Measurements from ENCODE around the gene TRABD. TPM values are rescaled to one million over a fixed set of nuclear protein-coding genes. Genes with fewer than 3 reads are reported as not detected.

TRABD gene
- polyA plus RNA-seq, 1 donor (not counting 4 experiments of a cell fraction or from before 2014, with no cell fraction given), result 22.7 TPM

GRCh38 chr22:50199251-50199721 lies 13.6 kb downstream of the TRABD start:
- no peaks in the 10 kb centered on the region for H3K9me3 ChIP-seq (ENCODE audit: control insufficient read depth, low read depth, low read length)
- H3K9ac ChIP-seq (ENCODE audit: control insufficient read depth, extremely low read depth, insufficient read depth, low read length), result peak overlapping the region; percentile 9
- no peak for TF ChIP-seq EZH2 (IDR thresholded peaks at IDR 0.05; ENCODE audit: low read length)
- TF ChIP-seq CTCF (optimal IDR thresholded peaks at IDR 0.05 in 1 of 3, IDR thresholded peaks at IDR 0.05 in 1 of 3, conservative IDR thresholded peaks at IDR 0.05 in 1 of 3; ENCODE audit: extremely low read depth in 1 of 3, insufficient read depth in 2 of 3, low read length in 3 of 3), result no peak
- no peak overlapping the region for H3K4me3 ChIP-seq (ENCODE audit: control insufficient read depth in 2 of 3, extremely low read depth in 1 of 3, insufficient read depth in 2 of 3, low read depth in 1 of 3, low read length in 3 of 3)
- peaks cover 13% of the 10 kb centered on the region for H3K79me2 ChIP-seq (ENCODE audit: control insufficient read depth, insufficient read depth, low read length)
- no peak overlapping the region for H3K27ac ChIP-seq (ENCODE audit: control insufficient read depth, insufficient read depth, low read length)
- no peak overlapping the region for H3K4me2 ChIP-seq (ENCODE audit: control insufficient read depth, extremely low read depth, insufficient read depth, low read depth, low read length)
- no peaks in the 10 kb centered on the region for H3K27me3 ChIP-seq (ENCODE audit: control insufficient read depth, extremely low read depth, insufficient read depth, low read length)
- FAIRE-seq (no peak), DNase-seq (ENCODE audit: low read depth, low spot score) (no peak)
- H2AFZ ChIP-seq (ENCODE audit: control insufficient read depth, low read length), result no peak overlapping the region
- peaks cover 2% of the 10 kb centered on the region for H3K9me1 ChIP-seq (ENCODE audit: control insufficient read depth, extremely low read depth, insufficient read depth, low read length)
- dilution Hi-C loops (cut with MboI; ENCODE audit: extremely low pct_ligation_motif_present, low sequenced_read_pairs), result no loop called here
- peaks cover 8 to 30% of the 10 kb centered on the region in 2 experiments for H3K36me3 ChIP-seq (ENCODE audit: control insufficient read depth in 2 of 2, extremely low read depth in 1 of 2, insufficient read depth in 2 of 2, low read length in 2 of 2)
- H3K4me1 ChIP-seq (ENCODE audit: control insufficient read depth, extremely low read depth, insufficient read depth, low read length), result peaks cover 11% of the 10 kb centered on the region
- no peaks in the 10 kb centered on the region for H4K20me1 ChIP-seq (ENCODE audit: control insufficient read depth, extremely low read depth, insufficient read depth, low read length)

- Histone ChIP-seq H3K4me3 (ENCODE audit: control insufficient read depth in 2 of 3, extremely low read depth in 1 of 3, insufficient read depth in 2 of 3, low read depth in 1 of 3, low read length in 3 of 3) (peak overlapping the region; percentile 54 to 64 (median 62)), H3K4me1 (ENCODE audit: control insufficient read depth, extremely low read depth, insufficient read depth, low read length) (peaks cover 11% of the 10 kb centered on the region), H3K4me2 (ENCODE audit: control insufficient read depth, extremely low read depth, insufficient read depth, low read depth, low read length) (peak overlapping the region; percentile 70), H4K20me1 (ENCODE audit: control insufficient read depth, extremely low read depth, insufficient read depth, low read length) (no peaks in the 10 kb centered on the region), H2AFZ (ENCODE audit: control insufficient read depth, low read length) (peak overlapping the region; percentile 63), H3K9ac (ENCODE audit: control insufficient read depth, extremely low read depth, insufficient read depth, low read length) (peak overlapping the region; percentile 66), H3K79me2 (ENCODE audit: control insufficient read depth, insufficient read depth, low read length) (peaks cover 15% of the 10 kb centered on the region), H3K9me1 (ENCODE audit: control insufficient read depth, extremely low read depth, insufficient read depth, low read length) (peaks cover 2% of the 10 kb centered on the region), H3K9me3 (ENCODE audit: control insufficient read depth, low read depth, low read length) (no peaks in the 10 kb centered on the region), H3K27ac (ENCODE audit: control insufficient read depth, insufficient read depth, low read length) (peak overlapping the region; percentile 20), H3K36me3 (ENCODE audit: control insufficient read depth in 2 of 2, extremely low read depth in 1 of 2, insufficient read depth in 2 of 2, low read length in 2 of 2) (peaks cover 5 to 28% of the 10 kb centered on the region in 2 experiments), H3K27me3 (ENCODE audit: control insufficient read depth, extremely low read depth, insufficient read depth, low read length) (no peaks in the 10 kb centered on the region)
- FAIRE-seq (no peak), DNase-seq (ENCODE audit: low read depth, low spot score) (no peak)
- TF ChIP-seq EZH2 (IDR thresholded peaks at IDR 0.05; ENCODE audit: low read length) (no peak), CTCF (optimal IDR thresholded peaks at IDR 0.05 in 1 of 3, IDR thresholded peaks at IDR 0.05 in 1 of 3, conservative IDR thresholded peaks at IDR 0.05 in 1 of 3; ENCODE audit: extremely low read depth in 1 of 3, insufficient read depth in 2 of 3, low read length in 3 of 3) (no peak)
- dilution Hi-C loops (cut with MboI; ENCODE audit: extremely low pct_ligation_motif_present, low sequenced_read_pairs), result no loop called here
These were observed 14.2 kb downstream of the TRABD start for GRCh38 chr22:50199829-50200460.

Data from keratinocyte (primary cell).